HUES6 (cell line): Measurements from ENCODE around the gene ARFGAP3.

Source experiments
- H3K27ac ChIP-seq: 2 replicates; pipeline ENCODE4 v1.7.0; 2013; ENCODE audit warnings: low read depth, mild to moderate bottlenecking, low read length, inconsistent platforms
- H3K27me3 ChIP-seq: 2 replicates; pipeline ENCODE4 v1.6.1; 2013; ENCODE audit warnings: low read length; ENCODE audit not compliant: control insufficient read depth, insufficient read depth
- H3K36me3 ChIP-seq: 2 replicates; pipeline ENCODE4 v1.6.1; 2013; ENCODE audit warnings: low read length; ENCODE audit not compliant: control insufficient read depth, insufficient read depth
- H3K4me1 ChIP-seq: 2 replicates; pipeline ENCODE4 v1.6.1; 2013; ENCODE audit warnings: low read length; ENCODE audit not compliant: control insufficient read depth, insufficient read depth
- H3K4me3 ChIP-seq: 2 replicates; pipeline ENCODE4 v1.5.1; 2013; ENCODE audit warnings: low read depth, low read length
- H3K9ac ChIP-seq: one replicate; pipeline ENCODE4 v1.6.1; 2013; ENCODE audit warnings: mild to moderate bottlenecking, low read length
- H3K9me3 ChIP-seq: 2 replicates; pipeline ENCODE4 v1.6.1; 2013; ENCODE audit warnings: low read depth, low read length; ENCODE audit not compliant: control insufficient read depth, insufficient read depth

The ARFGAP3 gene

DNA sequence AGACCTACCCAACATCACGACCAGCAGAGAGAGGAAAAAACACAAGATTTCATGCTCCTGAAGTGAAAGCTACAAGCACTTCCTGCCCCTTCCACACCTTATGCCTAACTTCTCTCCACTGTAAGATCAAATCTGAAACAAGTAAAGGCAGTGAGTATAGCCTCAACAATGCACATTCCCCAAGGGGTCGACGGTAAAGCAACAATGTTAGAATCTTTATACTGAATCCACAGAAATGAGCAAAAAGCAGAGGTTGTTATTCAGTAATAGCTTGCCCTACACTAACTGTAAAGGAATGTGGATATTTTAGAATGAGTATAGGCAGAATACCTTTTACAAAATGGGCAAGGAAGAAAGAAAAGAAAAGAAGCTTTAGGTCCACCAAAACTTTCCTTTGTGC, 15.6 kb downstream of the ARFGAP3 start:
- Histone ChIP-seq H3K27ac (no peak overlapping the region), H3K4me3 (no peak overlapping the region), H3K27me3 (no peaks in the 10 kb centered on the region), H3K4me1 (no peaks in the 10 kb centered on the region), H3K36me3 (peaks cover 14% of the 10 kb centered on the region; the same call in 1 of the 2 replicates), H3K9ac (no peak overlapping the region), H3K9me3 (no peaks in the 10 kb centered on the region)

DNA sequence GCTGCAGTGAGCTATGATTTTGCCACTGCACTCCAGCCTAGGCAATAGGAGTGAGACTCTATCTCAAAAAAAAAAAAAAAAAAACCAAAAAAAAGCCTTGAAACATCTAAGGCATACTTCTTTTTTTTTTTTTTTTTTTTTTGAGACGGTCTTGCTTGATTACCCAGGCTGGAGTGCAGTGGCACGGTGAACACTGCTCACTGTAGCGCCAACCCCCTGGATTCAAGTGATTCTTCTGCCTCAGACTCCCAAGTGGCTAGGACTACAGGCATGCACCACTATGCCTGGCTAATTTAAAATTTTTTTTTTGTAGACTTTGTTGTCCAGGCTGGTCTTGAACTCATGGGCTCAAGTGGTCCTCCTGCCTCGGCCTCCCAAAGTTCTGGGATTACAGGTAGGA, 19.5 kb downstream of the ARFGAP3 start:
- no peak overlapping the region for H3K9ac ChIP-seq
- H3K4me1 ChIP-seq: no peaks in the 10 kb centered on the region
- H3K36me3 ChIP-seq: peaks cover 28% of the 10 kb centered on the region; the same call in 1 of the 2 replicates
- no peak overlapping the region for H3K27ac ChIP-seq
- H3K27me3 ChIP-seq: no peaks in the 10 kb centered on the region
- no peak overlapping the region for H3K4me3 ChIP-seq
- no peaks in the 10 kb centered on the region for H3K9me3 ChIP-seq

DNA sequence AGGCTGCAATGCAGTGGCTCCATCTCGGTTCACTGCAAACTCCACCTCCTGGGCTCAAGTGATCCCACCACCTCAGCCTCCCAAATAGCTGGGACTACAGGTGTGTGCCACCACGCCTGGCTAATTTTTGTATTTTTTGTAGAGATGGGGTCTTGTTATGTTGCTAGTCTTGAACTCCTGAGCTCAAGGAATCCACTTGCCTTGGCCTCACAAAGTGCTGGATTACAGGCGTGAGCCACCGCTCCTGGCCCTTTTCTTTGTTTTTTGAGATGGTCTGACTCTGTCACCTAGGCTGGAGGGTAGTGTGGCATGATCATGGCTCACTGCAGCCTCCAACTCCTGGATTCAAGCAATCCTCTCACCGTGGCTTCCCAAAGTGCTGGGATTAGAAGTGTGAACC, 21.0 kb downstream of the ARFGAP3 start:
- Histone ChIP-seq H3K9me3 (no peaks in the 10 kb centered on the region), H3K36me3 (peaks cover 29% of the 10 kb centered on the region), H3K27ac (no peak overlapping the region), H3K9ac (no peak overlapping the region), H3K4me1 (no peaks in the 10 kb centered on the region), H3K4me3 (no peak overlapping the region), H3K27me3 (no peaks in the 10 kb centered on the region)

DNA sequence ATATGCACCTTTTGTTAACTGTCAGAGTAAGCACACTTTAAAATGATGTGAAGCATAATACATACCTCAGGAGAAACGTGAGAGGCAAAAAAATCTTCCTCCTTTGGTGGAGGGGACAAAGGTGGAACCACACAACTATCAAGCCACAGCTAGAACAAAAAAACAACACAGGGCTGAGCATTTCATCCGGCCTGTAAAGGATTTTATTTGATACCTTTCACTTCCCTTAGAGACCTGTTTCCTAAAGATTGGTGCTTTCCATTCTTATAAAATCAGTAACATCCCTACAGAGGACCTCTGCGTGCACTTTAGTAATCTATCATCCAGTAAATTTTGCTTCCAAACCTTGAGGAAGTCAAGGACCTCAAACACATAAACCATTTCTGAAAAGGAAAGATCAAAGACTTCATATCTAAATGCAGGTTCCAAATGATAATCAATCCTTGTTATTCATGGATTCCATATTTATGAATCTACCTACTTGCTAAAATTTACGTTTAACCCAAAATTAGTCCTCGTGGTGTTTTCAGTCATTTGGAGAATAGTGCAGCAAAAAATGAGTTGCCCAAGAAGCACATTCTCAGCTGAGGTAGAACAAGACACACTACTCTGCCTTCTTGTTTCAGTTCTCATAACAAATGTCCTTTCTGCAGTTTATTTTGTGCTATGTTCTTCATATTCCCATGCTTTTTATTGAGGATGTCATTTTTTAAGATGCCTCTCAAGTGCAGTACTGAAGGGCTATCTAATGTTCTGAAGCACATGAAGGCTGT, 22.7 kb downstream of the ARFGAP3 start:
- no peaks in the 10 kb centered on the region for H3K4me1 ChIP-seq
- H3K27ac ChIP-seq: no peak overlapping the region
- no peak overlapping the region for H3K9ac ChIP-seq
- no peaks in the 10 kb centered on the region for H3K9me3 ChIP-seq
- no peaks in the 10 kb centered on the region for H3K27me3 ChIP-seq
- H3K4me3 ChIP-seq: no peak overlapping the region
- H3K36me3 ChIP-seq: peaks cover 24% of the 10 kb centered on the region

DNA sequence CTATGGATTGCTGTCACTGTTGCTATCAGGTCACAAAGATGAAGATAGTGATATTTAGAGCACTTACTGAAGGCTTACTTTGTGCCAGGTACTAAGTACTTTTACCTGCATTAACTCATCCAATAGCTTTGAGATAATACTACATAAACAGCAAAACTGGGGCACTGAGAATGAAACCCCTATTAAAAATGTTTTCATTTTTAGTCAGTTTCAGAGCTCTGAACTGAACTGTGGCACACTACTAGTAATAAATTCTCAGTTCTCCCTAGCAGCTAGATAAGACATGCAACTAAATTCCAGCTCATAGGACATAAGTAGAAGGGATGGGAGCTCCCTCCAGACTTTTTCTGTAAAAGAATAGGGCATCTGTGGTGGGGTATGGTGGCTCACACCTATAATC, 24.0 kb downstream of the ARFGAP3 start:
- H3K4me3 ChIP-seq: no peak overlapping the region
- no peaks in the 10 kb centered on the region for H3K27me3 ChIP-seq
- peaks cover 24% of the 10 kb centered on the region for H3K36me3 ChIP-seq
- H3K4me1 ChIP-seq: no peaks in the 10 kb centered on the region
- no peaks in the 10 kb centered on the region for H3K9me3 ChIP-seq
- H3K9ac ChIP-seq: no peak overlapping the region
- H3K27ac ChIP-seq: no peak overlapping the region

DNA sequence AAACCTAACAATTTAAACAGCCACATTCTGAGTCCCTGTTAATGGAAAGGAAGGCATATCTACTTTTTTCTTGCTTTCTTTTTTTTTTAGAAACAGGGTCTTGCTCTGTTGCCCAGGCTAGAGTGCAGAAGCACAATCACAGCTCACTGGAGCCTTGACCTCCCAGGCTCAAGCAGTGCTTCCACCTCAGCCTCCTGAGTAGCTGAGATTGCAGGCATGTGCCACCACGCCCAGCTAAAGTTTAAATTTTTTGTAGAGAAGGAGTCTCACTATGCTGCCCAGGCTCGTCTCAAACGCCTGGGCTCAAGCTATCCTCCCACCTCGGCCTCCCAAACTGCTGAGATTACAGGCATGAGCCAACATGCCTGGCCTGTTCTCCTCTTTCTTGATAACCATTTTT, 25.4 kb downstream of the ARFGAP3 start:
- Histone ChIP-seq H3K36me3 (peaks cover 24% of the 10 kb centered on the region), H3K9me3 (no peaks in the 10 kb centered on the region), H3K4me1 (no peaks in the 10 kb centered on the region), H3K27ac (no peak overlapping the region), H3K27me3 (no peaks in the 10 kb centered on the region), H3K9ac (no peak overlapping the region), H3K4me3 (no peak overlapping the region)

DNA sequence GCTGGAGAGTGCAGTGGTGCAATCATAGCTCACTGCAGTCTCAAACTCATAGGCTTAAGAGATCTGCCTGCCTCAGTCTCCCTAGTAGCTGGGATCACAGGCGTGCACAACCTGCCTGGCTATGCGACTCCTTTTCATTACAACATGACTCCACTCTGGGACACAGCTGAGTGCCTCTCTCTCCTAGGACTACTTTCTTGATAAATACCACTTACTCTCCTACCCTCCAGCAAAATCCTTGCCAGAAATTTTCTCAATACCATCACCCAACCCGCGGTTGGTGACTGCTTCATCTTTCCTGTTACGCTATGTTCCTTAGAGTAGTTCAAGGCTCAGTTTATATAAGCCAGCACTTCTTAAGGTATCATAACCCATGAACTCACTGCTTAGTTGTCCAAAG, 26.9 kb downstream of the ARFGAP3 start:
- no peak overlapping the region for H3K27ac ChIP-seq
- no peak overlapping the region for H3K4me3 ChIP-seq
- H3K9ac ChIP-seq: no peak overlapping the region
- peaks cover 27% of the 10 kb centered on the region for H3K36me3 ChIP-seq
- no peaks in the 10 kb centered on the region for H3K4me1 ChIP-seq
- H3K9me3 ChIP-seq: no peaks in the 10 kb centered on the region
- no peaks in the 10 kb centered on the region for H3K27me3 ChIP-seq

DNA sequence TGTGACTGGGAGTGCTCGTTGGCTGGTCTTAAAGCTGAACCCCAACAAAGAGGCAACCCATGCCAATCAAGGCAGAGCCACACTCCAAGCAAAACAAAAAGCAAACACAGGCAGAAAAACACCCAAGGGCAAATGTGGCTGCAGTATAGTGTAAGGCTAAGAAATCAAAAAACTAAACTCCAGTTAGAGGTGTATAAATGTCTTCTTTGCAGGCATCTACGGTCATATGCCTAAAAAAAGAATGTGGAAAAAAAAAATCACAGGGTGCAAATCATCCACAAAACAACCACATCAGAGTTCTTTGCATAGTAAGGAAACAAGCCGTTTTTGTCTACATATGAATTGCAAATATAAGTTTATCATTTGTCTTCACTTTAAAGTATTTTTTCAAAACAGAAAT, 27.8 kb downstream of the ARFGAP3 start:
- no peaks in the 10 kb centered on the region for H3K27me3 ChIP-seq
- H3K4me3 ChIP-seq: no peak overlapping the region
- no peak overlapping the region for H3K9ac ChIP-seq
- H3K4me1 ChIP-seq: no peaks in the 10 kb centered on the region
- H3K36me3 ChIP-seq: peaks cover 21% of the 10 kb centered on the region
- H3K27ac ChIP-seq: no peak overlapping the region
- H3K9me3 ChIP-seq: no peaks in the 10 kb centered on the region

DNA sequence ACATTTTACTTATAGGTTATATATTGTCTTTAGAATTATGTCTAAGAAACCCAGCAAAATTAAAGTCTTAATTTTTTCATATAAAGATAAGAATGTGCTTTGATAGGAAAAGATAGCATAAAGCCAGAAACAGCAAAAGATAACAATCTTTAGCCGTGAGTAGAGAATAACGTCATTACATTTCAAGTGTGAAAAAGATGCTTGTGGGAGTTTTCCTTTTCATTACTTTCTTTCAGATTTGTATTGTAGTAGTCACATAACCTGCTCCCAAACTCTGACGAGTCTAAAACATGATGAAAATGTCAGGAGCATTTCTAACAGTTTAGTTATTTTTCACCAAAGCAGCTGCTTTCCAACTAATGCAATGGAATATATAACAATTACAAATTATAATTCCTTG, 31.3 kb downstream of the ARFGAP3 start:
- no peak overlapping the region for H3K27ac ChIP-seq
- peaks cover 28% of the 10 kb centered on the region for H3K36me3 ChIP-seq
- H3K9me3 ChIP-seq: peaks cover 9% of the 10 kb centered on the region; the same call in 1 of the 2 replicates
- no peak overlapping the region for H3K4me3 ChIP-seq
- no peaks in the 10 kb centered on the region for H3K27me3 ChIP-seq
- no peaks in the 10 kb centered on the region for H3K4me1 ChIP-seq
- H3K9ac ChIP-seq: no peak overlapping the region

DNA sequence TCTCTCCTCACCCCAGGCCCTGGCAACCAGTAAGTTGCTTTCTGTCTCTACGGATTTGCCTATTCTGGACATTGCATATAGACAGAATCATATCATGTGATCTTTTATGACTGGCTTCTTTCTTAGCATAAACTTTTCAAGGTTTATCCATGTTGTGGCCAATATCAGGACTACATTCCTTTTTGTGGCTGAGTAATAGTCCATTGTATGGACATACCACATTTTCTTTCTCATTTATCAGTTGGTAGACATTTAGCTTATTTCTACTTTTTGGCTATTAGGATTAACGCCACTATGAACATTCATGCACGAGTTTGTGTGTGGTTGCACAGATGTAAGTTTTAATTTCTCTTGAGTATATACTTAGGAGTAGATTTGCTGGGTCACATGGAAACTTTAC, 35.7 kb downstream of the ARFGAP3 start:
- Histone ChIP-seq H3K27me3 (no peaks in the 10 kb centered on the region), H3K4me3 (no peak overlapping the region), H3K4me1 (no peaks in the 10 kb centered on the region), H3K9me3 (peaks cover 9% of the 10 kb centered on the region; the same call in 1 of the 2 replicates), H3K36me3 (peaks cover 22% of the 10 kb centered on the region), H3K9ac (no peak overlapping the region), H3K27ac (no peak overlapping the region)

DNA sequence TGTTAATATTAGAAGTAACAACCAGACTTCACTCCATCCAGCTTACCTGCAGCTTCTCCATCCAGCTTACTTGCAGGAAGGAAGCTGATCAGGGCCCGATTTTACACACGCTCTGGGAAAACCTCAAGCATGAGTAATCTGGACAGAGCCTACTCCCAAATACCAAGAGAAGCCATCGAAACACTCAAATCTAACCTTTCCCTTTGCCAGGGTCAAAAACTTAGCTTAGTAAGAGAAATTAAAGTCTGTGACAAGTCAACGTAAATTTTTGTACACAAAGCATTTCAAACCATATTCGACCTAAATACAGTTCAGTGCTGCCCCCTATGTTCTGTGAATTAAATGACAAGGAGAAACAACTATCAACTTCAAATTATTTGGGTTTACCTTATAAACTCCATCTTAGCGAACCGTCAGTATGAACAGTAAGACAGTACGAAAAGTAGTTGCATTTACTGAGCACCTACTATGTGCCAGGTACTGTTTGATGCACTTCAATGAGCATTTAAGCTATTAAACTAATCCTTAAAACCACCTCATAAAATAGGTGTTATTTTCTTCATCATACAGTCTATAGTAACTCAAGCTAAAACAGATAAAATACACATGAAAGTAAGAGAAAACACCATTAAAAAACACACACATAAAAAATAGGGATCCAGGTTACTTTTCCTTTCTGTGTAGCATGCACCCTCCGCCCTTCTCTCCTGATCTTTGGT, 36.9 kb downstream of the ARFGAP3 start:
- Histone ChIP-seq H3K4me1 (no peaks in the 10 kb centered on the region), H3K4me3 (no peak overlapping the region), H3K27me3 (no peaks in the 10 kb centered on the region), H3K27ac (no peak overlapping the region), H3K36me3 (peaks cover 19% of the 10 kb centered on the region), H3K9ac (no peak overlapping the region), H3K9me3 (peaks cover 9% of the 10 kb centered on the region; the same call in 1 of the 2 replicates)
